H1 (cell line): ENCODE data around the gene FXYD3. TPM values are rescaled to one million over a fixed set of nuclear protein-coding genes. Genes with fewer than 3 reads are reported as not detected.

Experiments
- CTCF ChIA-PET: fragments of 300-600 bp; sonication (Branson Sonifier 250); formaldehyde crosslinking; loops from one replicate; lab custom pipeline; 2021; ENCODE audit not compliant: partially characterized antibody; lab: Charles Lee
- POLR2A ChIA-PET: fragments of 300-600 bp; sonication (Branson Sonifier 250); formaldehyde crosslinking; loops from one replicate; lab custom pipeline; 2021; ENCODE audit warnings: inconsistent platforms; ENCODE audit not compliant: partially characterized antibody; lab: Charles Lee
- DNase-seq, 2 experiments: peaks; one replicate each; pipeline versions ENCODE4 v3.0.0 to v3.0.0-alpha.2; 2010 to 2022; ENCODE audit warnings: low spot score in 2 of 2, low read depth in 1 of 2, mixed read lengths in 1 of 2
- FAIRE-seq: peaks from 2 replicates; lab custom pipeline; 2011; peaks lifted over from hg19 to GRCh38; lab: Jason Lieb, UNC
- H2AFZ ChIP-seq: 2 replicates; pipeline ENCODE4 v1.8.1; 2012; ENCODE audit warnings: low read length, inconsistent platforms
- H2AK5ac ChIP-seq: 2 replicates; pipeline ENCODE4 v1.6.1; 2013; ENCODE audit warnings: low read depth, low read length
- H2BK120ac ChIP-seq: replicated peaks from 2 replicates; pipeline ENCODE3; 2013; ENCODE audit warnings: low read depth, low read length, inconsistent platforms
- H2BK12ac ChIP-seq: 2 replicates; pipeline ENCODE4 v1.6.1; 2013; ENCODE audit warnings: low read depth, low read length
- H2BK15ac ChIP-seq: 2 replicates; pipeline ENCODE4 v1.6.1; 2013; ENCODE audit warnings: low read length
- H2BK20ac ChIP-seq: 2 replicates; pipeline ENCODE4 v1.6.1; 2013; ENCODE audit warnings: low read length
- H2BK5ac ChIP-seq: 2 replicates; pipeline ENCODE4 v1.6.1; 2013; ENCODE audit warnings: low read depth, low read length
- H3K14ac ChIP-seq: 2 replicates; pipeline ENCODE4 v1.6.1; 2013; ENCODE audit warnings: inconsistent platforms; ENCODE audit not compliant: insufficient read length
- H3K18ac ChIP-seq: 2 replicates; pipeline ENCODE4 v1.6.1; 2013; ENCODE audit warnings: low read length; ENCODE audit errors: extremely low read depth
- H3K23ac ChIP-seq: 2 replicates; pipeline ENCODE4 v1.6.1; 2013; ENCODE audit warnings: inconsistent platforms; ENCODE audit not compliant: insufficient read length
- H3K23me2 ChIP-seq: 2 replicates; pipeline ENCODE4 v1.6.1; 2013; ENCODE audit warnings: low read depth, low read length
- H3K27ac ChIP-seq: 2 replicates; pipeline ENCODE4 v1.6.1; 2011; ENCODE audit warnings: low read depth, low read length, inconsistent platforms
- H3K27me3 ChIP-seq, 4 experiments: replicated peaks in 1 of 4; 1 replicate in 1 of 4; 2 replicates in 3 of 4; pipeline versions ENCODE4 v1.6.1 to v1.8.1; 2011 to 2013; ENCODE audit warnings: low read length in 3 of 4, mild to moderate bottlenecking in 3 of 4, inconsistent platforms in 2 of 4, mixed read lengths in 2 of 4, moderate library complexity in 1 of 4; ENCODE audit not compliant: control insufficient read depth in 3 of 4, insufficient read depth in 3 of 4; ENCODE audit errors: extremely low read depth in 1 of 4
- H3K36me3 ChIP-seq, 4 experiments: 2 replicates each; pipeline versions ENCODE4 v1.6.1 to v1.8.1; 2011 to 2013; ENCODE audit warnings: mild to moderate bottlenecking in 4 of 4, low read length in 3 of 4, moderate library complexity in 2 of 4, control low read depth in 1 of 4, inconsistent platforms in 1 of 4; ENCODE audit not compliant: insufficient read depth in 4 of 4, control insufficient read depth in 2 of 4
- H3K4ac ChIP-seq: replicated peaks from 2 replicates; pipeline ENCODE3; 2013; ENCODE audit warnings: low read length, low read depth, mixed read lengths, inconsistent platforms; ENCODE audit not compliant: insufficient read length
- H3K4me1 ChIP-seq, 4 experiments: replicated peaks in 1 of 4; 1 replicate in 1 of 4; 2 replicates in 3 of 4; pipeline versions ENCODE4 v1.6.1 to v1.8.1; 2011 to 2013; ENCODE audit warnings: low read length in 3 of 4, inconsistent platforms in 2 of 4, mixed read lengths in 1 of 4; ENCODE audit not compliant: insufficient read depth in 4 of 4, control insufficient read depth in 3 of 4
- H3K4me2 ChIP-seq, 2 experiments: 2 replicates each; pipeline versions ENCODE4 v1.6.1 to v1.8.1; 2011 to 2013; ENCODE audit warnings: low read depth in 2 of 2, low read length in 2 of 2, control low read depth in 1 of 2, inconsistent platforms in 1 of 2, mild to moderate bottlenecking in 1 of 2; ENCODE audit not compliant: insufficient read depth in 1 of 2
- H3K4me3 ChIP-seq, 4 experiments: fragments of 200-600, 300-600 bp in 1 of 4; sonication (generic), shearing (Covaris generic), sonication (Bioruptor Twin) in 1 of 4; 2 replicates each; pipeline versions ENCODE4 v1.5.1 to v1.8.1; 2011 to 2016; ENCODE audit warnings: low read length in 4 of 4, low read depth in 3 of 4, control low read depth in 2 of 4, inconsistent platforms in 2 of 4, mild to moderate bottlenecking in 2 of 4, mixed read lengths in 1 of 4, moderate library complexity in 1 of 4; ENCODE audit not compliant: insufficient read depth in 2 of 4; ENCODE audit errors: extremely low read depth in 1 of 4
- H3K56ac ChIP-seq: replicated peaks from 2 replicates; pipeline ENCODE3; 2013; ENCODE audit warnings: low read depth, mild to moderate bottlenecking, mixed read lengths, low read length, inconsistent platforms; ENCODE audit not compliant: insufficient read length
- H3K79me1 ChIP-seq: 2 replicates; pipeline ENCODE4 v1.6.1; 2013; ENCODE audit warnings: low read depth, low read length, control low read depth
- H3K79me2 ChIP-seq, 2 experiments: 2 replicates each; pipeline versions ENCODE4 v1.6.1 to v1.8.1; 2012 to 2013; ENCODE audit warnings: low read length in 2 of 2, mild to moderate bottlenecking in 2 of 2, inconsistent platforms in 1 of 2; ENCODE audit not compliant: insufficient read depth in 2 of 2, control insufficient read depth in 1 of 2
- H3K9ac ChIP-seq, 4 experiments: replicated peaks in 1 of 4; 1 replicate in 1 of 4; 2 replicates in 3 of 4; pipeline versions ENCODE4 v1.6.1 to v1.8.1; 2011 to 2013; ENCODE audit warnings: low read depth in 3 of 4, low read length in 3 of 4, control low read depth in 2 of 4, mild to moderate bottlenecking in 2 of 4, moderate library complexity in 2 of 4, inconsistent platforms in 1 of 4; ENCODE audit errors: extremely low read depth in 1 of 4
- H3K9me3 ChIP-seq, 2 experiments: 2 replicates each; pipeline versions ENCODE4 v1.6.1 to v1.8.1; 2012 to 2013; ENCODE audit warnings: mild to moderate bottlenecking in 2 of 2, moderate library complexity in 2 of 2, control low read depth in 1 of 2, inconsistent platforms in 1 of 2, low read depth in 1 of 2, low read length in 1 of 2, mixed read lengths in 1 of 2; ENCODE audit not compliant: insufficient read depth in 2 of 2
- H4K20me1 ChIP-seq, 2 experiments: replicated peaks in 1 of 2; 2 replicates each; pipeline versions ENCODE3 to v1.8.1; 2011 to 2013; ENCODE audit warnings: inconsistent platforms in 2 of 2, low read length in 2 of 2, mild to moderate bottlenecking in 1 of 2; ENCODE audit not compliant: insufficient read depth in 2 of 2, control insufficient read depth in 1 of 2
- H4K5ac ChIP-seq: 2 replicates; pipeline ENCODE4 v1.6.1; 2013; ENCODE audit warnings: low read length, low read depth, mixed read lengths, inconsistent platforms; ENCODE audit not compliant: insufficient read length
- H4K8ac ChIP-seq: 2 replicates; pipeline ENCODE4 v1.8.0; 2013; ENCODE audit warnings: mild to moderate bottlenecking, moderate library complexity, low read length, inconsistent platforms; ENCODE audit not compliant: insufficient read depth; ENCODE audit errors: extremely low read depth
- H4K91ac ChIP-seq: replicated peaks from 2 replicates; pipeline ENCODE3; 2013; ENCODE audit warnings: low read length, mixed read lengths, inconsistent platforms; ENCODE audit not compliant: insufficient read length
- SIN3A ChIP-seq, 2 experiments: IDR thresholded peaks in 1 of 2; conservative IDR thresholded peaks in 1 of 2; 2 replicates each; pipeline ENCODE4 v1.6.1; 2011 to 2012; ENCODE audit warnings: low read length in 2 of 2, improper control_type of control experiment in 1 of 2, low read depth in 1 of 2, mild to moderate bottlenecking in 1 of 2
- SRF ChIP-seq: IDR thresholded peaks from 2 replicates; pipeline ENCODE4 v1.6.1; 2011; ENCODE audit warnings: mild to moderate bottlenecking, low read depth, low read length, moderate library complexity
- WGBS, 2 experiments: shearing (Covaris generic) in 1 of 2; methylation state at CpG; one replicate each; pipeline versions ENCODE4 v1.1.6 to v1.1.7; 2013 to 2015; ENCODE audit warnings: low lambda C conversion rate in 2 of 2, mixed read lengths in 2 of 2, inconsistent platforms in 1 of 2, low coverage in 1 of 2, missing lambda C conversion rate in 1 of 2; ENCODE audit not compliant: insufficient replicate concordance in 2 of 2, insufficient coverage in 1 of 2, insufficient read length in 1 of 2; ENCODE audit errors: extremely low coverage in 1 of 2, missing lambda C conversion rate in 1 of 2; 5-methylcytosine and 5-hydroxymethylcytosine counted together
- polyA plus RNA-seq, 7 experiments: library from polyadenylated mRNA; depleted of rRNA in 3 of 7; stranded (reverse) in 5 of 7; unstranded in 2 of 7; fragments of >200 nt in 5 of 7; fragments of 200-250 nt in 2 of 7; gene quantifications; 1 replicate in 5 of 7; 2 replicates in 1 of 7; 4 replicates in 1 of 7; pipeline versions ENCODE4 v1.2.1 to v1.2.3, GENCODE V29; 2011 to 2013; ENCODE audit warnings: missing spikeins in 2 of 7, mixed read lengths in 2 of 7
- total RNA-seq: library from RNA; stranded (reverse); fragmentation: NEBNext Ultra II Directional; extraction: Animal tissue kit (Norgen Biotek cat#: 25700); gene quantifications from 2 replicates; pipeline ENCODE4 v1.2.1, GENCODE V29; 2021

FXYD3 gene
- total and polyA plus RNA-seq, 2 of the 8 experiments (the other 6 are each of a cell fraction or from before 2014, with no cell fraction given), result 0.33 TPM; not detected in 1

DNA sequence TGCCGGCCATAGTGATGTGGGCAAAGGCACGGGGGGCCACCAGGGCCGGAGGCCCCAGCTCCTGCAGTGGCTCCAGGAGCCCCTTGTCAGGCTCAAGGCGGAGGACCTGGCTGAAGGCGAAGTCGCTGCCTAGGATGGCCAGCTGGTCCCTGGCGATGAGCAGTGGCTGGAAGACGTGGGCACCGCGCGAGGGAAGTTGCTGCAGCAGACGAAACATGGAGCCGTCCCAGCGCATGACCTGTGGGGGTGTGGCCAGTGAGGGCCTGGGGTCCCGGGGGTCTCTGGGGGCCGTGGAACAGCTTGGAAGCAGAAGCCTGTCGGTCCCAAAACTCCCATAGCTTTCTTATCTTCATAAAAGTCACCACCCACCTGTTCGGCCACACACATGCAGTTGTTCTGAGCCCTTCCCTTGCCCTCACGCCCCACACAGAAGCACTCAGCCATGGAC lies 9.7 kb downstream of the FXYD3 start:
- H3K56ac ChIP-seq, result no peak overlapping the region
- no peak overlapping the region for H2BK15ac ChIP-seq
- H4K8ac ChIP-seq, result no peak overlapping the region; the same call in 1 of the 2 replicates
- H3K4me1 ChIP-seq, result peaks cover 2 to 9% (median 6%) of the 10 kb centered on the region in 4 experiments; a peak in 5 of 7 replicates
- H3K18ac ChIP-seq, result no peak overlapping the region; the same call in 1 of the 2 replicates
- H3K9me3 ChIP-seq, result no peaks in the 10 kb centered on the region
- H3K4me3 ChIP-seq, result no peak overlapping the region
- DNase-seq (no peak), FAIRE-seq (no peak)
- H3K9ac ChIP-seq, result no peak overlapping the region
- no peaks in the 10 kb centered on the region for H3K36me3 ChIP-seq
- ChIA-PET CTCF (interaction anchor here (0.6 to 4.6 kb wide), 5 partner anchors 8 to 58 kb away, joined by 4 to 41 read pairs (median 6); partner anchors contain the start of genes FXYD3 and LGI4), POLR2A (interaction anchor here (1.6 to 2.3 kb wide), 3 partner anchors 9 to 57 kb away, joined by 4 to 7 read pairs (median 5); partner anchors contain the start of genes FXYD3 and FXYD5)
- H3K79me2 ChIP-seq, result no peaks in the 10 kb centered on the region
- H3K79me1 ChIP-seq, result no peaks in the 10 kb centered on the region
- H2BK120ac ChIP-seq, result no peak overlapping the region
- H3K14ac ChIP-seq, result no peak overlapping the region
- H2AK5ac ChIP-seq, result no peak overlapping the region
- H3K23ac ChIP-seq, result no peak overlapping the region
- H4K5ac ChIP-seq, result no peak overlapping the region
- H3K27me3 ChIP-seq, result no peaks in the 10 kb centered on the region; a peak in 1 of 7 replicates
- no peak overlapping the region for H3K4me2 ChIP-seq
- no peak overlapping the region for H4K91ac ChIP-seq
- no peak overlapping the region for H2BK20ac ChIP-seq
- 0 out of 2 replicates have a peak overlapping the region, but pooled peaks have one; percentile 7 for H2BK12ac ChIP-seq
- H2AFZ ChIP-seq, result no peak overlapping the region
- no peak overlapping the region for H3K4ac ChIP-seq
- 91% methylated on average over 19 of the region's 19 CpGs; no CpG with 5 or more reads in 1 of the 2 experiments for WGBS, 2 experiments
- no peak overlapping the region for H2BK5ac ChIP-seq
- TF ChIP-seq SIN3A (conservative IDR thresholded peaks at IDR 0.05 in 1 of 2, IDR thresholded peaks at IDR 0.05 in 1 of 2; ENCODE audit: low read depth in 1 of 2, low read length in 2 of 2) (no peak), SRF (no peak)
- TF ChIP-seq, all 59 proteins: peak for 0
- Histone ChIP-seq H3K27ac (no peak overlapping the region), H3K23me2 (no peaks in the 10 kb centered on the region), H4K20me1 (no peaks in the 10 kb centered on the region)
